Endodermal cell (in vitro differentiated cells): Measurements from ENCODE around the gene OTULIN. TPM values are rescaled to one million over a fixed set of nuclear protein-coding genes. Genes with fewer than 3 reads are reported as not detected.

Source experiments
- DNase-seq: peaks from one replicate; pipeline ENCODE4 v3.0.0-alpha.2; 2017
- H3K27ac ChIP-seq: 2 replicates; pipeline ENCODE4 v1.5.1; 2013; ENCODE audit warnings: mild to moderate bottlenecking, low read depth, low read length, moderate library complexity
- H3K27me3 ChIP-seq: 2 replicates; pipeline ENCODE4 v1.6.1; 2013; ENCODE audit warnings: mild to moderate bottlenecking, low read length, moderate library complexity; ENCODE audit not compliant: insufficient read depth, control insufficient read depth, poor library complexity, severe bottlenecking
- H3K36me3 ChIP-seq: 2 replicates; pipeline ENCODE4 v1.7.0; 2013; ENCODE audit warnings: mild to moderate bottlenecking, low read length, moderate library complexity; ENCODE audit not compliant: control insufficient read depth, insufficient read depth
- H3K4me1 ChIP-seq: one replicate; pipeline ENCODE4 v1.7.0; 2013; ENCODE audit warnings: low read length; ENCODE audit not compliant: control insufficient read depth, insufficient read depth
- H3K4me3 ChIP-seq: 2 replicates; pipeline ENCODE4 v1.5.1; 2013; ENCODE audit warnings: mild to moderate bottlenecking, low read length, moderate library complexity
- H3K9ac ChIP-seq: 2 replicates; pipeline ENCODE4 v1.6.1; 2013; ENCODE audit warnings: mild to moderate bottlenecking, low read length, moderate library complexity; ENCODE audit not compliant: poor library complexity, severe bottlenecking; ENCODE audit errors: extremely low read depth
- H3K9me3 ChIP-seq: 2 replicates; pipeline ENCODE4 v1.6.1; 2013; ENCODE audit warnings: mild to moderate bottlenecking, low read length, moderate library complexity; ENCODE audit not compliant: control insufficient read depth
- H3K27ac Mint-ChIP-seq: 2 replicates; pipeline ENCODE4 v1.8.0; 2020; ENCODE audit warnings: mixed read lengths
- H3K27me3 Mint-ChIP-seq: 2 replicates; pipeline ENCODE4 v1.8.0; 2021; ENCODE audit warnings: mild to moderate bottlenecking, mixed read lengths; ENCODE audit not compliant: insufficient read depth
- H3K36me3 Mint-ChIP-seq: 2 replicates; pipeline ENCODE4 v1.8.0; 2020; ENCODE audit warnings: low read depth, mixed read lengths
- H3K4me1 Mint-ChIP-seq: 2 replicates; pipeline ENCODE4 v1.8.0; 2020; ENCODE audit warnings: mixed read lengths
- H3K4me3 Mint-ChIP-seq: 2 replicates; pipeline ENCODE4 v1.8.0; 2020; ENCODE audit warnings: mild to moderate bottlenecking, moderate library complexity, mixed read lengths
- H3K9me3 Mint-ChIP-seq: 2 replicates; pipeline ENCODE4 v1.8.0; 2020; ENCODE audit warnings: mild to moderate bottlenecking, mixed read lengths
- WGBS, 2 experiments: methylation state at CpG; one replicate each; pipeline versions ENCODE4 v1.1.5 to v1.1.7; 2013; ENCODE audit warnings: missing lambda C conversion rate in 2 of 2, mixed read lengths in 1 of 2; ENCODE audit not compliant: insufficient coverage in 1 of 2, insufficient read length in 1 of 2; 5-methylcytosine and 5-hydroxymethylcytosine counted together
- total RNA-seq, 2 donors: library from RNA; stranded (reverse); fragmentation: NEBNext Ultra II Directional in 1 of 2; extraction: Animal tissue kit (Norgen Biotek cat#: 25700) in 1 of 2; gene quantifications; 2 replicates in 1 of 2; 3 replicates in 1 of 2; pipeline ENCODE4 v1.2.1, GENCODE V29; 2021
- TF ChIP-seq, protein P1 (sequence below): fragments of 200-600 bp; sonication (generic); conservative IDR thresholded peaks from 2 replicates; pipeline ENCODE4 v1.5.0; 2021; ENCODE audit warnings: antibody characterized with exemption, mild to moderate bottlenecking

The OTULIN gene
- total RNA-seq, 2 donors from 2014 or later = 36.4 to 43.2 TPM

DNA sequence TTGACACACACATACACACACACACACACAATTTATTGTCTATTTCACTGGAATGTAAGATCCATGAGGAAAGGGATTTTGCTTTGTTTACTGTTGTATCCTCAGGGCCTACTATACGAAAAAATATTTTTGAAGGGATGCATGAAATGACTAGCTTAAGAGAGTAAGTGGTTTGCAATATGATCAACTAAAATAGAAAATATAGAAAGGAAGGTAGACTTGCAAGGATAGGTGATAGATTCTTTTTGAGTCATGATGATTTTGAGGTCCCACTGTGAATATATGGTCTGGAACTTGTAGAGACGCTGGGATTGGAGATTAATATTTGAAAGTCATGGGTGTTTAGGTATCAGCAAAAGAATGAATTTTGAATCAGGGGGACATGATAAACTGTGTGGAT is 28.9 kb upstream of the OTULIN start:
- Histone ChIP-seq H3K27me3 (no peaks in the 10 kb centered on the region), H3K4me3 (no peak overlapping the region), H3K36me3 (no peaks in the 10 kb centered on the region), H3K9me3 (no peaks in the 10 kb centered on the region), H3K9ac (no peak overlapping the region), H3K27ac (no peak overlapping the region), H3K4me1 (no peaks in the 10 kb centered on the region)
- H3K4me1 Mint-ChIP-seq = no peaks in the 10 kb centered on the region
- no peak overlapping the region for H3K4me3 Mint-ChIP-seq
- 84 to 97% methylated on average over 2 of the region's 2 CpGs for WGBS, 2 experiments
- H3K36me3 Mint-ChIP-seq = no peaks in the 10 kb centered on the region
- no peaks in the 10 kb centered on the region for H3K9me3 Mint-ChIP-seq
- H3K27me3 Mint-ChIP-seq = no peaks in the 10 kb centered on the region
- no peak for DNase-seq
- TF ChIP-seq, protein P1, sequence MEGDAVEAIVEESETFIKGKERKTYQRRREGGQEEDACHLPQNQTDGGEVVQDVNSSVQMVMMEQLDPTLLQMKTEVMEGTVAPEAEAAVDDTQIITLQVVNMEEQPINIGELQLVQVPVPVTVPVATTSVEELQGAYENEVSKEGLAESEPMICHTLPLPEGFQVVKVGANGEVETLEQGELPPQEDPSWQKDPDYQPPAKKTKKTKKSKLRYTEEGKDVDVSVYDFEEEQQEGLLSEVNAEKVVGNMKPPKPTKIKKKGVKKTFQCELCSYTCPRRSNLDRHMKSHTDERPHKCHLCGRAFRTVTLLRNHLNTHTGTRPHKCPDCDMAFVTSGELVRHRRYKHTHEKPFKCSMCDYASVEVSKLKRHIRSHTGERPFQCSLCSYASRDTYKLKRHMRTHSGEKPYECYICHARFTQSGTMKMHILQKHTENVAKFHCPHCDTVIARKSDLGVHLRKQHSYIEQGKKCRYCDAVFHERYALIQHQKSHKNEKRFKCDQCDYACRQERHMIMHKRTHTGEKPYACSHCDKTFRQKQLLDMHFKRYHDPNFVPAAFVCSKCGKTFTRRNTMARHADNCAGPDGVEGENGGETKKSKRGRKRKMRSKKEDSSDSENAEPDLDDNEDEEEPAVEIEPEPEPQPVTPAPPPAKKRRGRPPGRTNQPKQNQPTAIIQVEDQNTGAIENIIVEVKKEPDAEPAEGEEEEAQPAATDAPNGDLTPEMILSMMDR = no peak
- H3K27ac Mint-ChIP-seq = no peak overlapping the region

DNA sequence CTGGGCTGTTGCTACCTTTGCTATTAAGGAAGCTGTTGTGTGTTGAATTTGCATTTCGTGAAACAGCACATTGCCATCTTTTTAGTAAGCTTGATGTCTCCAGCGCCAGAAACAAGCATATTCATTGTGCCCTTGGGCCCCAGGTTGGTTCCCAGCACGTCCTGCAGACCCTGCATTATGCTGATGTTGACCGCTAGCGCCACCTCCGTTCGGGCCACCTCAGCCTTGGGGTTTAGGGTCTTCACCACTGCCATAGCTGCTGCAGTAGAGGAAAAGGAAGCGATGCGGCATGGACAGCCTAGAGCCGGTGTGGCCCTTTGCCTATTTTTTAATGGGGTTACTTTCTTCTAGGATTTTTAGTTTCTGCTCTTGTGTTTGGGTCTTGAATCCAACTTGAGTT is 23.8 kb upstream of the OTULIN start:
- Mint-ChIP-seq H3K27ac (no peak overlapping the region), H3K27me3 (no peaks in the 10 kb centered on the region), H3K4me3 (no peak overlapping the region), H3K9me3 (no peaks in the 10 kb centered on the region), H3K4me1 (no peaks in the 10 kb centered on the region), H3K36me3 (no peaks in the 10 kb centered on the region)
- no peaks in the 10 kb centered on the region for H3K4me1 ChIP-seq
- no peak overlapping the region for H3K27ac ChIP-seq
- H3K9me3 ChIP-seq = no peaks in the 10 kb centered on the region
- H3K27me3 ChIP-seq = no peaks in the 10 kb centered on the region
- DNase-seq = peak; percentile 82
- WGBS, 2 experiments = 83 to 90% methylated on average over 7 to 10 of the region's 10 CpGs
- TF ChIP-seq, protein P1 = peak; percentile 58
- no peaks in the 10 kb centered on the region for H3K36me3 ChIP-seq
- no peak overlapping the region for H3K9ac ChIP-seq
- no peak overlapping the region for H3K4me3 ChIP-seq

DNA sequence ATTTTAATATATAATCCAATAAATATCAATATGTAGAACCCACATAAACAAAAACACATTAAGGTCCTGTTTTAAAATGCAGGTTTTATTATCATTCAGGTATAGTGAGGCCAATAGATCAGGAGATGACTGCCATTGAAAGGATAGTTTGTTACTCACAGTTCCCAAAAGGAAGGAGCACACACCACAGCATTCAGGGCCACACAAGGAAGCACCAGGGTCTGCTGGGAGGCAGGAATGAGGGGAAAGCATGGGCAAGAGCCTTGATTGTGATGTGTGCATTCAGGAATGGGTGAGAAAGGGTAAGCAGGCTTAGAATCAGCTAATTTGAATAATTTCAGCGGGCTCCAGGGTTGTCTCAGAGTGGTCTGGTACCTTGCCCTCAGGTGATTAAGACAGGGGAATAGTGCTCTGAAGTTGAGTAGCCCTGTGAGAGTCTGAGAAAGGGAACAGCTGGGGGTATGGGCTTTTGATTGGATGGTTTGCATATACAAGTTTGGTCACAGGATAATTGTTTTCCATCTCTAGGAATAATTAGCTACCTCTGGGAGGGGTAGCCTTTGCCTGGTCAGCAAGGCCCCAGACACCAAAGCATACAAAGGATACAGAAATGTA is 19.8 kb upstream of the OTULIN start:
- no peaks in the 10 kb centered on the region for H3K36me3 ChIP-seq

More for the DNA sequence above, 19.8 kb upstream of the OTULIN start:
- Mint-ChIP-seq H3K4me1 (no peaks in the 10 kb centered on the region), H3K27me3 (no peaks in the 10 kb centered on the region), H3K9me3 (no peaks in the 10 kb centered on the region), H3K36me3 (no peaks in the 10 kb centered on the region), H3K4me3 (no peak overlapping the region), H3K27ac (no peak overlapping the region)
- no peak for DNase-seq
- TF ChIP-seq, protein P1 = no peak
- H3K27ac ChIP-seq = no peak overlapping the region
- H3K4me1 ChIP-seq = no peaks in the 10 kb centered on the region
- H3K9ac ChIP-seq = no peak overlapping the region
- no peaks in the 10 kb centered on the region for H3K9me3 ChIP-seq
- 67 to 80% methylated on average over 1 of the region's 1 CpG for WGBS, 2 experiments
- no peak overlapping the region for H3K4me3 ChIP-seq
- no peaks in the 10 kb centered on the region for H3K27me3 ChIP-seq
